Measurements from ENCODE around the gene TLN1. TPM values are rescaled to one million over a fixed set of nuclear protein-coding genes. Genes with fewer than 3 reads are reported as not detected.

Gene TLN1
- total RNA-seq, 1 donor from 2014 or later: 362 TPM

GRCh38 chr9:35700031-35700430 lies 32.0 kb downstream of the TLN1 start:
- DNase-seq: no peak
- Mint-ChIP-seq H3K4me3 (no peak overlapping the region), H3K27ac (no peak overlapping the region), H3K27me3 (no peaks in the 10 kb centered on the region), H3K36me3 (ENCODE audit: low read depth) (no peaks in the 10 kb centered on the region), H3K9me3 (no peaks in the 10 kb centered on the region), H3K4me1 (peaks cover 9% of the 10 kb centered on the region)
- TF ChIP-seq CTCF (IDR thresholded peaks at IDR 0.05): no peak
- POLR2A ChIA-PET: interaction anchor here (0.6 kb wide), 1 partner anchor 148 kb away, joined by 4 read pairs; no protein-coding TSS in a partner anchor
- intact Hi-C loops (cut with micrococcal nuclease): no loop called here
- no peak for ATAC-seq (ENCODE audit: low read depth)
- CTCF ChIA-PET: no interaction called here

- ChIA-PET POLR2A (no interaction called here), CTCF (interaction anchor here (1.5 to 4.6 kb wide), 4 partner anchors 41 to 94 kb away, joined by 3 to 41 read pairs (median 36); partner anchors contain the start of genes CCDC107, RMRP and TESK1)
- Mint-ChIP-seq H3K4me1 (peaks cover 9% of the 10 kb centered on the region), H3K27ac (no peak overlapping the region), H3K9me3 (no peaks in the 10 kb centered on the region), H3K4me3 (no peak overlapping the region), H3K27me3 (no peaks in the 10 kb centered on the region), H3K36me3 (ENCODE audit: low read depth) (no peaks in the 10 kb centered on the region)
- intact Hi-C loops (cut with micrococcal nuclease): no loop called here
- TF ChIP-seq CTCF (IDR thresholded peaks at IDR 0.05): no peak
- DNase-seq (no peak), ATAC-seq (ENCODE audit: low read depth) (no peak)
These were observed 33.8 kb downstream of the TLN1 start for GRCh38 chr9:35698231-35698630.

GRCh38 chr9:35697486-35697885 lies 34.5 kb downstream of the TLN1 start:
- intact Hi-C loops (cut with micrococcal nuclease): loop anchor here (2.0 kb wide), 1 partner anchor 35 kb away; the partner anchor contains the start of genes CREB3 and TLN1
- ChIA-PET CTCF (interaction anchor here (0.9 to 4.6 kb wide), 19 partner anchors 10 to 185 kb away, joined by 3 to 52 read pairs (median 9); partner anchors contain the start of genes ARHGEF39, CCDC107, CREB3 and RGP1), POLR2A (interaction anchor here (1.2 to 2.8 kb wide), 3 partner anchors 39 to 52 kb away, joined by 3 to 24 read pairs (median 7); partner anchors contain the start of genes CCDC107 and RMRP)
- DNase-seq: no peak
- H3K4me3 Mint-ChIP-seq: no peak overlapping the region
- peaks cover 9% of the 10 kb centered on the region for H3K4me1 Mint-ChIP-seq
- no peak for TF ChIP-seq CTCF (IDR thresholded peaks at IDR 0.05)
- H3K36me3 Mint-ChIP-seq (ENCODE audit: low read depth): no peaks in the 10 kb centered on the region
- no peak for ATAC-seq (ENCODE audit: low read depth)
- H3K9me3 Mint-ChIP-seq: no peaks in the 10 kb centered on the region
- H3K27me3 Mint-ChIP-seq: no peaks in the 10 kb centered on the region
- H3K27ac Mint-ChIP-seq: no peak overlapping the region

- CTCF ChIA-PET: interaction anchor here (0.7 to 4.6 kb wide), 29 partner anchors 9 to 186 kb away, joined by 3 to 52 read pairs (median 7); partner anchors contain the start of genes ARHGEF39, CCDC107, CD72 and CREB3
- H3K4me1 Mint-ChIP-seq: peaks cover 9% of the 10 kb centered on the region
- TF ChIP-seq CTCF (IDR thresholded peaks at IDR 0.05): no peak
These were observed 35.3 kb downstream of the TLN1 start for GRCh38 chr9:35696520-35697215.

GRCh38 chr9:35695943-35696401 lies 36.0 kb downstream of the TLN1 start:
- intact Hi-C loops (cut with micrococcal nuclease): loop anchor here (1.0 to 2.0 kb wide), 5 partner anchors 37 to 92 kb away; partner anchors contain the start of genes CD72, CREB3 and TLN1
- H3K36me3 Mint-ChIP-seq (ENCODE audit: low read depth): peaks cover under 1% of the 10 kb centered on the region
- H3K4me3 Mint-ChIP-seq: no peak overlapping the region
- no peak overlapping the region for H3K27ac Mint-ChIP-seq
- H3K27me3 Mint-ChIP-seq: no peaks in the 10 kb centered on the region
- ATAC-seq (ENCODE audit: low read depth) (no peak), DNase-seq (no peak)
- H3K4me1 Mint-ChIP-seq: peaks cover 14% of the 10 kb centered on the region
- no peak for TF ChIP-seq CTCF (IDR thresholded peaks at IDR 0.05)
- CTCF ChIA-PET: interaction anchor here (0.9 to 4.6 kb wide), 22 partner anchors 9 to 186 kb away, joined by 3 to 52 read pairs (median 16); partner anchors contain the start of genes ARHGEF39, CCDC107, CD72 and CREB3
- H3K9me3 Mint-ChIP-seq: no peaks in the 10 kb centered on the region
- POLR2A ChIA-PET: interaction anchor here (0.6 to 2.8 kb wide), 17 partner anchors 8 to 580 kb away, joined by 3 to 24 read pairs (median 4); partner anchors contain the start of genes ARHGEF39, ATOSB, CCDC107 and CREB3

More at GRCh38 chr9:35696520-35697215, 35.3 kb downstream of the TLN1 start:
- POLR2A ChIA-PET: interaction anchor here (0.6 to 2.8 kb wide), 18 partner anchors 9 to 581 kb away, joined by 3 to 24 read pairs (median 4); partner anchors contain the start of genes ARHGEF39, ATOSB, CCDC107 and CREB3
- Mint-ChIP-seq H3K36me3 (ENCODE audit: low read depth) (no peaks in the 10 kb centered on the region), H3K27ac (peak overlapping the region; percentile 76), H3K9me3 (no peaks in the 10 kb centered on the region), H3K4me3 (no peak overlapping the region), H3K27me3 (no peaks in the 10 kb centered on the region)
- ATAC-seq (ENCODE audit: low read depth) (peak; percentile 98), DNase-seq (peak; percentile 50)
- intact Hi-C loops (cut with micrococcal nuclease): loop anchor here (1.0 to 2.0 kb wide), 5 partner anchors 36 to 92 kb away; partner anchors contain the start of genes CD72, CREB3 and TLN1

All from activated B cell treated with CpG ODN at 0.5 μM for 24 hours (primary cell).